GM12878 (cell line): ENCODE data around the gene MEAK7. TPM values are rescaled to one million over a fixed set of nuclear protein-coding genes. Genes with fewer than 3 reads are reported as not detected.

Experiments used
- ATAC-seq: fragments of 200-7000 bp; cut with Tn5 transposase; 3 replicates; pipeline ENCODE4 v1.9.1; 2020; ENCODE audit warnings: mild to moderate bottlenecking, moderate library complexity
- BruUV-seq: library from RNA; stranded (reverse); fragments of 400-500 nt; replicated peaks from 2 replicates; lab custom pipeline; 2021; lab: Mats Ljungman, UMichigan
- CTCF ChIA-PET: fragments of 300-600 bp; sonication (Branson Sonifier 250); formaldehyde crosslinking; extraction: SDS; loops from one replicate; lab custom pipeline; 2021; ENCODE audit warnings: inconsistent platforms; lab: Yijun Ruan, JAX
- POLR2A ChIA-PET: fragments of 350-600 bp; formaldehyde crosslinking; extraction: SDS; loops from one replicate; lab custom pipeline; 2021; ENCODE audit warnings: inconsistent platforms; lab: Charles Lee
- RAD21 ChIA-PET: fragments of 300-600 bp; sonication (Branson Sonifier 250); formaldehyde crosslinking; loops from one replicate; lab custom pipeline; 2023; ENCODE audit warnings: antibody characterized with exemption; ENCODE audit not compliant: unreplicated experiment; lab: Charles Lee
- SMC1A ChIA-PET: fragments of 300-600 bp; sonication (Branson Sonifier 250); formaldehyde crosslinking; loops from one replicate; lab custom pipeline; 2023; ENCODE audit not compliant: unreplicated experiment, uncharacterized antibody; lab: Charles Lee
- DNase-seq: peaks from one replicate; pipeline ENCODE4 v3.0.0-alpha.2; 2011; ENCODE audit warnings: low read depth, low spot score
- FAIRE-seq: peaks from 3 replicates; lab custom pipeline; 2011; peaks lifted over from hg19 to GRCh38; lab: Jason Lieb, UNC
- H2AFZ ChIP-seq: 2 replicates; pipeline ENCODE4 v1.6.0; 2011; ENCODE audit warnings: low read depth, low read length, control low read depth; ENCODE audit not compliant: control insufficient read depth
- H3K27ac ChIP-seq: 2 replicates; pipeline ENCODE4 v1.5.1; 2011; ENCODE audit warnings: control low read depth; ENCODE audit not compliant: control insufficient read depth, insufficient read depth
- H3K27me3 ChIP-seq, 2 experiments: replicated peaks in 1 of 2; 2 replicates each; pipeline versions ENCODE4 v1.6.0 to v1.6.1; 2011; ENCODE audit warnings: low read length in 1 of 2; ENCODE audit not compliant: control insufficient read depth in 2 of 2, insufficient read depth in 2 of 2
- H3K36me3 ChIP-seq, 2 experiments: 2 replicates each; pipeline ENCODE4 v1.5.1; 2011; ENCODE audit warnings: low read length in 1 of 2; ENCODE audit not compliant: control insufficient read depth in 2 of 2, insufficient read depth in 2 of 2
- H3K4me1 ChIP-seq: 2 replicates; pipeline ENCODE4 v1.6.1; 2011; ENCODE audit warnings: mild to moderate bottlenecking, low read length, moderate library complexity, mixed read lengths; ENCODE audit not compliant: control insufficient read depth, insufficient read depth
- H3K4me2 ChIP-seq: 2 replicates; pipeline ENCODE4 v1.6.0; 2011; ENCODE audit warnings: control low read depth; ENCODE audit not compliant: control insufficient read depth, insufficient read depth
- H3K4me3 ChIP-seq: fragments of 200-600 bp; sonication (generic); 2 replicates; pipeline ENCODE4 v1.5.1; 2016
- H3K79me2 ChIP-seq: 2 replicates; pipeline ENCODE4 v1.6.0; 2011; ENCODE audit warnings: low read length; ENCODE audit not compliant: control insufficient read depth, insufficient read depth
- H3K9ac ChIP-seq: 2 replicates; pipeline ENCODE4 v1.8.0; 2011; ENCODE audit warnings: low read length, control low read depth, mixed read lengths; ENCODE audit not compliant: control insufficient read depth, insufficient read depth
- H3K9me3 ChIP-seq: replicated peaks from 3 replicates; pipeline ENCODE4 v1.5.1; 2011; ENCODE audit warnings: mild to moderate bottlenecking, low read length; ENCODE audit not compliant: control insufficient read depth, insufficient read depth
- H4K20me1 ChIP-seq: 2 replicates; pipeline ENCODE4 v1.6.0; 2011; ENCODE audit not compliant: control insufficient read depth, insufficient read depth
- HDAC2 ChIP-seq: fragments of 200-600 bp; sonication (generic); IDR thresholded peaks from 2 replicates; pipeline ENCODE4 v1.6.1; 2017
- NR2C1 ChIP-seq: fragments of 450-650 bp; IDR thresholded peaks from 2 replicates; pipeline ENCODE4 v1.6.1; 2017; ENCODE audit warnings: antibody characterized with exemption, mild to moderate bottlenecking, moderate library complexity
- PAX8 ChIP-seq: fragments of 450-650 bp; IDR thresholded peaks from 2 replicates; pipeline ENCODE4 v1.6.1; 2017; ENCODE audit warnings: mild to moderate bottlenecking, moderate library complexity
- POLR2AphosphoS5 ChIP-seq: IDR thresholded peaks from 2 replicates; pipeline ENCODE4 v1.6.1; 2011; ENCODE audit warnings: mild to moderate bottlenecking, low read length, inconsistent platforms
- RAD51 ChIP-seq: fragments of 450-650 bp; IDR thresholded peaks from 2 replicates; pipeline ENCODE4 v1.6.1; 2016; ENCODE audit warnings: moderate library complexity, mild to moderate bottlenecking, inconsistent platforms
- SP1 ChIP-seq: IDR thresholded peaks from one replicate; pipeline ENCODE4 v1.6.1; 2011; ENCODE audit warnings: low read depth, low read length
- WGBS: methylation state at CpG from one replicate; pipeline ENCODE4 v1.1.6; 2016; ENCODE audit warnings: low lambda C conversion rate; ENCODE audit not compliant: insufficient replicate concordance, insufficient coverage; ENCODE audit errors: missing lambda C conversion rate; 5-methylcytosine and 5-hydroxymethylcytosine counted together
- in situ Hi-C: fragments of 300-500 bp; cut with MboI; formaldehyde crosslinking; loops from 9 replicates; pipeline ENCODE4 v1.14.3; 2018; ENCODE audit warnings: mixed read lengths
- intact Hi-C: fragments of 100-400 bp; cut with micrococcal nuclease; formaldehyde crosslinking; loops from one replicate; pipeline ENCODE4 v1.14.2; 2022; ENCODE audit not compliant: unreplicated experiment
- polyA plus RNA-seq, 11 experiments: library from polyadenylated mRNA; depleted of rRNA in 4 of 11; unstranded in 6 of 11; stranded (reverse) in 5 of 11; fragments of >200 nt; fragmentation: Nextera tagmentation in 4 of 11; fragmentation: Illumina TruSeq in 1 of 11; extraction: Ambion mirVana in 4 of 11; extraction: Trizol in 1 of 11; gene quantifications; 1 replicate in 1 of 11; 2 replicates in 10 of 11; pipeline versions ENCODE4 v1.2.1 to v1.2.3, GENCODE V29; 2011 to 2016; ENCODE audit warnings: inconsistent platforms in 2 of 11, missing spikeins in 2 of 11, low read depth in 1 of 11
- total RNA-seq, 4 experiments: library from RNA; depleted of rRNA in 3 of 4; stranded (reverse); fragments of >200 nt in 3 of 4; fragmentation: Illumina TruSeq in 1 of 4; extraction: Trizol in 1 of 4; gene quantifications; 2 replicates each; pipeline versions ENCODE4 v1.2.1 to v1.2.3, GENCODE V29; 2013 to 2021
- TF ChIP-seq, protein P1 (sequence below): IDR thresholded peaks from 2 replicates; pipeline ENCODE4 v1.6.1; 2011; ENCODE audit warnings: mild to moderate bottlenecking, low read depth, low read length, moderate library complexity; ENCODE audit not compliant: insufficient replicate concordance

Gene MEAK7
- total and polyA plus RNA-seq, 10 of the 15 experiments (the other 5 are each of a cell fraction or from before 2014, with no cell fraction given) = 1.4 to 11.9 (median 6.4) TPM

DNA sequence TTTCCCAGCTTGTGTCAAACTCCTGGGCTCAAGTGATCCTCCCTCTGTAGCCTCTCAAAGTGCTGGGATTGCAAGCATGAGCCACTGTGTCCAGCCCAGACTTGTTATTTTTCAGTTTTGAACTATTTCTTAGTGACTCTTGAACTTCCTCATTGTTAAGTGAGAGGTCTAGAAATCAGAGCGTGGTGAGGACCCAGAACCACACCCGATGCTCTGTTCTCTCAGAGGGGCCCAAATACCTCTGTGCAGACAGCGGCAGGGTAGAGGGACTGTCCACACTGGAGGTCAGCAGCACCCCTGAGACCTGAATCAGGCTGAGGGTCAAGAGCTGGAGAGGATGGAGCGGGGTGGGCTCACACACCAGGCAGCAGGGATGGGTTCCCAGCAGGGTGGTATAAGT, 47.7 kb upstream of the MEAK7 start:
- H3K9ac ChIP-seq = no peak overlapping the region; the same call in 1 of the 2 replicates
- DNase-seq = no peak
- H3K4me1 ChIP-seq = peaks cover 18% of the 10 kb centered on the region
- H3K4me3 ChIP-seq = no peak overlapping the region
- ChIA-PET POLR2A (interaction anchor here (0.6 to 1.6 kb wide), 7 partner anchors 11 to 174 kb away, joined by 3 to 5 read pairs (median 4); no protein-coding TSS in a partner anchor), CTCF (interaction anchor here (0.7 to 1.7 kb wide), 6 partner anchors 28 to 174 kb away, joined by 3 to 5 read pairs (median 4); no protein-coding TSS in a partner anchor), SMC1A (interaction anchor here (0.8 to 2.7 kb wide), 7 partner anchors 10 to 69 kb away, joined by 3 to 14 read pairs (median 5); no protein-coding TSS in a partner anchor), RAD21 (interaction anchor here (0.6 to 1.0 kb wide), 4 partner anchors 10 to 38 kb away, joined by 3 to 6 read pairs (median 4); no protein-coding TSS in a partner anchor)
- intact Hi-C loops = no loop called here
- no peaks in the 10 kb centered on the region for H4K20me1 ChIP-seq
- ATAC-seq = peak; percentile 51
- FAIRE-seq = peak; percentile 47
- H3K36me3 ChIP-seq = no peaks in the 10 kb centered on the region
- WGBS = 36% methylated on average over 4 of the region's 4 CpGs
- no peak overlapping the region for H3K27ac ChIP-seq
- no TSS peak for BruUV-seq
- in situ Hi-C loops = no loop called here
- H3K79me2 ChIP-seq = no peaks in the 10 kb centered on the region
- H2AFZ ChIP-seq = peak overlapping the region; percentile 51
- no peak for TF ChIP-seq PAX8
- no peak for TF ChIP-seq POLR2AphosphoS5
- TF ChIP-seq NR2C1 = no peak
- TF ChIP-seq RAD51 = no peak
- TF ChIP-seq HDAC2 = no peak
- TF ChIP-seq SP1 = no peak
- TF ChIP-seq, protein P1, sequence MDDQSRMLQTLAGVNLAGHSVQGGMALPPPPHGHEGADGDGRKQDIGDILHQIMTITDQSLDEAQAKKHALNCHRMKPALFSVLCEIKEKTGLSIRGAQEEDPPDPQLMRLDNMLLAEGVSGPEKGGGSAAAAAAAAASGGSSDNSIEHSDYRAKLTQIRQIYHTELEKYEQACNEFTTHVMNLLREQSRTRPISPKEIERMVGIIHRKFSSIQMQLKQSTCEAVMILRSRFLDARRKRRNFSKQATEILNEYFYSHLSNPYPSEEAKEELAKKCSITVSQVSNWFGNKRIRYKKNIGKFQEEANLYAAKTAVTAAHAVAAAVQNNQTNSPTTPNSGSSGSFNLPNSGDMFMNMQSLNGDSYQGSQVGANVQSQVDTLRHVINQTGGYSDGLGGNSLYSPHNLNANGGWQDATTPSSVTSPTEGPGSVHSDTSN = no peak
- H3K9me3 ChIP-seq = no peaks in the 10 kb centered on the region
- no peaks in the 10 kb centered on the region; a peak in 1 of 4 replicates for H3K27me3 ChIP-seq
- H3K4me2 ChIP-seq = no peak overlapping the region
